C4-2B (cell line): Measurements from ENCODE around the gene WWC1.

Experiments used
- CTCF ChIP-seq: fragments of 450-650 bp; conservative IDR thresholded peaks from 2 replicates; pipeline ENCODE4 v1.5.1; 2017; ENCODE audit warnings: mild to moderate bottlenecking
- ZFX ChIP-seq: fragments of 450-650 bp; IDR thresholded peaks from 2 replicates; pipeline ENCODE4 v1.6.1; 2017

GRCh38 chr5:168268949-168269936, 22.2 kb upstream of the WWC1 start:
- TF ChIP-seq CTCF (peak; percentile 92), ZFX (no peak)
